Fibroblast of lung (primary cell): ENCODE data around the gene ANKS4B. TPM values are rescaled to one million over a fixed set of nuclear protein-coding genes. Genes with fewer than 3 reads are reported as not detected.
"Not testable (repeated sequence)": the region's sequence is repeated elsewhere in the genome, so short reads cannot be mapped to it uniquely, and the experiment has no call there.

ENCODE experiments used
- DNase-seq, 2 donors: peaks; one replicate each; pipeline versions ENCODE4 v3.0.0 to v3.0.0-alpha.2; 2010; ENCODE audit warnings: low read depth in 2 of 2
- H2AFZ ChIP-seq: 2 replicates; pipeline ENCODE4 v1.5.1; 2012; ENCODE audit warnings: low read length, control low read depth, inconsistent platforms
- H3K27ac ChIP-seq: 2 replicates; pipeline ENCODE4 v1.5.1; 2011; ENCODE audit warnings: low read length, control low read depth; ENCODE audit not compliant: insufficient read depth
- H3K27me3 ChIP-seq: 2 replicates; pipeline ENCODE4 v1.5.1; 2011; ENCODE audit warnings: mild to moderate bottlenecking, low read length; ENCODE audit not compliant: control insufficient read depth, insufficient read depth
- H3K36me3 ChIP-seq: 2 replicates; pipeline ENCODE4 v1.5.1; 2011; ENCODE audit warnings: low read length; ENCODE audit not compliant: control insufficient read depth, insufficient read depth
- H3K4me1 ChIP-seq: 2 replicates; pipeline ENCODE4 v1.5.1; 2011; ENCODE audit warnings: low read length; ENCODE audit not compliant: control insufficient read depth, insufficient read depth; ENCODE audit errors: extremely low read depth
- H3K4me2 ChIP-seq: 2 replicates; pipeline ENCODE4 v1.5.1; 2011; ENCODE audit warnings: low read length, control low read depth; ENCODE audit not compliant: insufficient read depth; ENCODE audit errors: extremely low read depth
- H3K4me3 ChIP-seq, 4 experiments: fragments of 200-600 bp in 1 of 4; sonication (generic) in 1 of 4; replicated peaks in 1 of 4; 2 replicates each; pipeline ENCODE4 v1.5.1; 2011 to 2016; ENCODE audit warnings: low read length in 4 of 4, low read depth in 3 of 4, mild to moderate bottlenecking in 3 of 4, control low read depth in 2 of 4, inconsistent platforms in 1 of 4, mixed read lengths in 1 of 4; ENCODE audit not compliant: insufficient read depth in 1 of 4; ENCODE audit errors: control extremely low read depth in 1 of 4
- H3K79me2 ChIP-seq: 2 replicates; pipeline ENCODE4 v1.5.1; 2012; ENCODE audit warnings: mild to moderate bottlenecking, low read length, inconsistent platforms; ENCODE audit not compliant: control insufficient read depth, insufficient read depth
- H3K9ac ChIP-seq: 2 replicates; pipeline ENCODE4 v1.5.1; 2011; ENCODE audit warnings: mild to moderate bottlenecking, low read length, control low read depth; ENCODE audit not compliant: insufficient read depth
- H3K9me3 ChIP-seq: 2 replicates; pipeline ENCODE4 v1.5.1; 2012; ENCODE audit warnings: low read depth, low read length; ENCODE audit not compliant: control insufficient read depth, insufficient read depth
- H4K20me1 ChIP-seq: 2 replicates; pipeline ENCODE4 v1.5.1; 2011; ENCODE audit warnings: low read length; ENCODE audit not compliant: control insufficient read depth, insufficient read depth; ENCODE audit errors: extremely low read depth
- CTCF ChIP-seq, 2 donors: IDR thresholded peaks in 1 of 2; conservative IDR thresholded peaks in 1 of 2; 1 replicate in 1 of 2; 2 replicates in 1 of 2; pipeline ENCODE4 v1.5.1; 2011 to 2012; ENCODE audit warnings: low read length in 2 of 2, control low read depth in 1 of 2, inconsistent platforms in 1 of 2, low read depth in 1 of 2, mild to moderate bottlenecking in 1 of 2
- EZH2 ChIP-seq: IDR thresholded peaks from 2 replicates; pipeline ENCODE4 v1.5.1; 2012; ENCODE audit warnings: low read length, control low read depth, mild to moderate bottlenecking; ENCODE audit errors: missing control alignments
- polyA plus RNA-seq, 2 donors: library from polyadenylated mRNA; depleted of rRNA in 1 of 2; stranded (reverse) in 1 of 2; unstranded in 1 of 2; fragments of >200 nt; gene quantifications; 2 replicates each; pipeline ENCODE4 v1.2.1, GENCODE V29; 2011 to 2012; ENCODE audit warnings: missing spikeins in 1 of 2
- total RNA-seq: library from RNA; depleted of rRNA; stranded (reverse); fragments of >200 nt; gene quantifications from 2 replicates; pipeline ENCODE4 v1.2.1, GENCODE V29; 2014

ANKS4B gene
- total and polyA plus RNA-seq, 2 donors (not counting 1 experiment from before 2014, with no cell fraction given): not detected

GRCh38 chr16:21285314-21285713, 51.8 kb downstream of the ANKS4B start:
- Histone ChIP-seq H3K27ac (no peak overlapping the region), H3K4me2 (no peak overlapping the region), H3K36me3 (no peaks in the 10 kb centered on the region), H2AFZ (no peak overlapping the region), H4K20me1 (no peaks in the 10 kb centered on the region), H3K4me3 (no peak overlapping the region), H3K27me3 (peaks cover 11% of the 10 kb centered on the region), H3K9me3 (no peaks in the 10 kb centered on the region), H3K4me1 (no peaks in the 10 kb centered on the region), H3K79me2 (no peaks in the 10 kb centered on the region), H3K9ac (no peak overlapping the region)
- TF ChIP-seq EZH2 (no peak), CTCF (conservative IDR thresholded peaks at IDR 0.05 in 1 of 2, IDR thresholded peaks at IDR 0.05 in 1 of 2; ENCODE audit: low read depth in 1 of 2, low read length in 2 of 2) (no peak)
- no peak for DNase-seq

- H2AFZ ChIP-seq, H4K20me1 ChIP-seq, H3K9me3 ChIP-seq, H3K27ac ChIP-seq, H3K4me2 ChIP-seq, H3K36me3 ChIP-seq, H3K4me1 ChIP-seq, H3K4me3 ChIP-seq, H3K27me3 ChIP-seq, H3K9ac ChIP-seq, H3K79me2 ChIP-seq, DNase-seq: not testable (repeated sequence)
These were observed 56.3 kb downstream of the ANKS4B start for GRCh38 chr16:21289789-21290188.

- H4K20me1 ChIP-seq: no peaks in the 10 kb centered on the region
- H2AFZ ChIP-seq: peak overlapping the region; percentile 85
- H3K4me3 ChIP-seq: peak overlapping the region; percentile 60 to 84 (median 69)
- H3K27me3 ChIP-seq: no peaks in the 10 kb centered on the region
- peaks cover 4% of the 10 kb centered on the region for H3K79me2 ChIP-seq
- peak overlapping the region; percentile 29 for H3K9ac ChIP-seq
- TF ChIP-seq CTCF (conservative IDR thresholded peaks at IDR 0.05 in 1 of 2, IDR thresholded peaks at IDR 0.05 in 1 of 2; ENCODE audit: low read depth in 1 of 2, low read length in 2 of 2) (peak; percentile 93 to 94), EZH2 (no peak)
- H3K4me2 ChIP-seq: peak overlapping the region; percentile 85
- H3K27ac ChIP-seq: peak overlapping the region; percentile 57
- peaks cover 6% of the 10 kb centered on the region for H3K4me1 ChIP-seq
- no peaks in the 10 kb centered on the region for H3K36me3 ChIP-seq
- DNase-seq: peak; percentile 99 to 100
- no peaks in the 10 kb centered on the region for H3K9me3 ChIP-seq
These were observed 67.0 kb downstream of the ANKS4B start for GRCh38 chr16:21300309-21301167.
